GM19328 (cell line): ENCODE measurements around the gene SLC9A6.
"Not testable (repeated sequence)": the region's sequence is repeated elsewhere in the genome, so short reads cannot be mapped to it uniquely, and the experiment has no call there.

ENCODE experiments used
- ATAC-seq: cut with Tn5 transposase; IDR thresholded peaks from one replicate; pipeline ENCODE4 v1.9.1; 2021; ENCODE audit warnings: mild to moderate bottlenecking, moderate library complexity; ENCODE audit not compliant: unreplicated experiment

Gene SLC9A6

DNA sequence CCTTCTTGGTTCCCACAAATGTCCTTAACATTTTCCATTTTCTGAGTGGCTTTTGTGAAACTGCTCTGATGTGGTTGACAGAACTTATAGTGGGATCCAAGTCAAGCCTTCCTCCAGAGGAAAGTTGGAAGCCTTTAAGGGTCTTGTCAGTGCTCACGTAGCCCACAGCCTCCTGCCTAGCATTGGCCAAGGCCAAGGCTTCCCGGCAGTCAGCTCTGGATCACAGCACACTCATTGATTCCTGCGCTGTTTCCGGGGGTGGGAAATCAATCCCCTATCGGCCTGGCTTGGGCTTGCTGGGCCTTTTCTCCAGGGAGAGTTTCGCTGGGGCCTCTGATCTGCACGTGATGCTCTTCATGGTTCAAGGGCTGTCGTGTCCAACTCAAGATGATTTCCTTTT is 76.1 kb downstream of the SLC9A6 start:
- ATAC-seq: no peak

- no peak for ATAC-seq
Measured at GRCh38 chrX:136061696-136062095, 76.5 kb downstream of the SLC9A6 start.

DNA sequence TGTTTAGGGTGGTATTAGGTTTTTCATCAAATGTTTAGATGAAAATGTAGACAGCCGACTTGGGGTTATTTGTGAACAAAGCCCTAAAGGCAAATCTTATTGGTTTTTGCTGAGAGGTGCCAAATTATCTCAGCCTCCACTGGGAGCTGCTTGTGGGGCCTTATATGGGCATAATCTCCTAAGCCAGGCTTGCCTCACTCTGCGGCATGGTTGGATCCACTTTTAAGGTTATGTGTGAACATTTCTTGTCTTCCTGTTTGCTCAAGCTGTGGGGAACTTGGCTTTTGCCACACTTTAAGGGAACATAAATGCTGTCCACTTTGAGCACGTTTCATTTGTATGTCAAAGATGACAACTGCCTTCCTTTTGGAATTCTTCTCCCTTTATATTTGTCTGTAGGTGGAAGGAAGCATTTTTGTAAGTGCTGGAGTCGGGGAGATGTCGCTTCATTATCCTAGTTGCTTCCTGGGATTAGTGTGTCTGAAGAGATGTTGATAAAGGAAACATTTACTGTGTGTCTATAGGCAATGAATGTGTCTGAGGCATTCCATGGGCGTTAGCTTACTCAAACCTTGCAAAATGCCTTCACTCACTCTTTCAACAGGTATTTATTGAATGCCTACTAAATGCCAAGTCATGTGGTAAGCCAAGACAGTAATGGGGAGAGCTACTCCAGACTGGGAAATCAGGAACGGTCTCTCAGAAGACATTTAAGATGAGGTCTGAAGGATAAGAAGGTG is 78.3 kb downstream of the SLC9A6 start:
- ATAC-seq: no peak

DNA sequence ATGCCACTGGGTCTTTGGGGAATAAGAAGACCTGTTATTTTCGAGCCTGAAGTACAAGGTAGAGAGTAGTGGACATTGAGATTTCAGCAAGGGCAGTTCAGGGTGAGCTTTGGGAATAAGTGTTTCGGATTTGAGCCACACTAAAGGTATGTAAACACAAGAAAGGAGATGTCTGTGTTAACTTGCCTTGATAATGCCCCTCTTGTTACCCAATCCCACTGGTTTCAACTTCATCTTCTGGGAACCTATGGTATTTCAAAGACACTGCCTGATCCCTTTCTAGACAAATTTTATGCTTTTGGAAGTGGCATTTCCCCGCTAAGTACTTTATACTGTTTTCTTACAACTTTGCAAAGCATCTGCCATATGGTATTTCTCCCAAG is 79.4 kb downstream of the SLC9A6 start:
- ATAC-seq: no peak

GRCh38 chrX:136065044-136065671 is 79.9 kb downstream of the SLC9A6 start:
- no peak for ATAC-seq

DNA sequence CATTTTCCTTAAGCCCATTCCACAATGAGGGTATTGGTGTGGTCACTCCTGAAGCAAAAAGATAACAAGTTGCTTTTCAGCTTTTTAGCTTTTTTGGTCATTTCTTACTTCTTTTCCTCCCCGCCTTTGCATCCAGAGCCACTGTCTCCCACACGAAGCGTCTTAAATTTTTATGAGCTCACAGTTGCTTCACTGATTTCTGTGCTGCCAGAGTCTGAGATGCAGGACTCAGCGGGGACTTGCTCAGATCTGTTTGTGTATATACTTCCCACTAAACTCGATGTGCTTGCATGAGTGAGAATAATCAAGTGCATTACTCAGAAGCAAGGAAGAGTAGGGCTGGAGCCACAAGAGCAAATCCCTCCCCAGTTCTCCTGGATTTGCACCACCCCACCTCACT is 81.9 kb downstream of the SLC9A6 start:
- ATAC-seq: no peak

GRCh38 chrX:136067966-136068365 is 82.7 kb downstream of the SLC9A6 start:
- ATAC-seq: no peak

- no peak for ATAC-seq
Measured at GRCh38 chrX:136076942-136077341, 91.7 kb downstream of the SLC9A6 start.

- no peak for ATAC-seq
Measured at GRCh38 chrX:136080766-136081165, 95.5 kb downstream of the SLC9A6 start.

- ATAC-seq: no peak
Measured at GRCh38 chrX:136086521-136086920, 101.3 kb downstream of the SLC9A6 start.

- ATAC-seq: not testable (repeated sequence)
Measured at GRCh38 chrX:136091898-136092297, 106.7 kb downstream of the SLC9A6 start.

DNA sequence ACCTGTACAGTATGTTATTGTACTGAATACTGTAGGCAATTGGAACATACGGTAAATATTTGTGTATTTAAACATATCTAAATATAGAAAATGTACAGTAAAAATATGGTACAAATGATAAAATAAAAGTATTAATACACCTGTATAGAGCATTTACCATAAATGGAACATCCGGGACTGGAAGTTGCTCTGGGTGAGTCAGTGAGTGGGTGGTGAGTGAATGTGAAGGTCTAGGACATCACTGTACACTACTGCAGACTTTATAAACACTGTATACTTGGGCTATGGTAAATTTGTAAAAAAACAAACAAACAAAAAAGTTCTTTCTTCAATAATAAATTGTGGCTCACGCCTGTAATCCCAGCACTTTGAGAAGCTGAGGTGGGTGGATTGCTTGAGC is 109.7 kb downstream of the SLC9A6 start:
- no peak for ATAC-seq
